ENCODE measurements around the gene RPS10. TPM values are rescaled to one million over a fixed set of nuclear protein-coding genes. Genes with fewer than 3 reads are reported as not detected.

Gene RPS10
- total RNA-seq (1,000 to 10,000 TPM; 2,689 to 2,757 TPM), polyA plus RNA-seq (1,000 to 10,000 TPM; 1,588 to 1,682 TPM)

GRCh38 chr6:34425498-34426410 lies at the start of gene RPS10:
TSS of gene RPS10 (minus strand) at chr6:34426069. CDS start at chr6:34425221, 848 bp downstream.
- no peaks in the 10 kb centered on the region for H3K27me3 ChIP-seq (ENCODE audit: insufficient read depth, low read length)
- no peaks in the 10 kb centered on the region for H3K9me3 Mint-ChIP-seq
- DNase-seq: peak; percentile 85 to 90 (median 87)
- no peaks in the 10 kb centered on the region for H3K9me3 ChIP-seq (ENCODE audit: control insufficient read depth in 1 of 2, low read length in 2 of 2)
- peaks cover 32% of the 10 kb centered on the region for H3K36me3 ChIP-seq (ENCODE audit: insufficient read depth, low read length)
- H3K4me1 ChIP-seq (ENCODE audit: insufficient read depth, low read length): peaks cover 30% of the 10 kb centered on the region
- peak within 1 kb of the TSS; percentile 96 to 99 (median 97) for H3K27ac Mint-ChIP-seq
- peak within 1 kb of the TSS; percentile 94 for H3K27ac ChIP-seq (ENCODE audit: low read depth, low read length)
- ChIA-PET POLR2A (ENCODE audit: partially characterized antibody) (interaction anchor here (0.6 to 2.8 kb wide), 16 partner anchors 10 to 1462 kb away, joined by 3 to 19 read pairs (median 4); partner anchors contain the start of genes GRM4, HMGA1, NUDT3 and SMIM29), CTCF (ENCODE audit: partially characterized antibody) (interaction anchor here (1.2 to 4.1 kb wide), 5 partner anchors 10 to 262 kb away, joined by 3 to 12 read pairs (median 11); partner anchors contain the start of gene SMIM29)
- H3K4me3 Mint-ChIP-seq: peak within 1 kb of the TSS; percentile 97 to 99 (median 98)
- intact Hi-C loops (cut with micrococcal nuclease): loop anchor here (1.0 to 2.0 kb wide), 3 partner anchors 33 to 637 kb away; partner anchors contain the start of genes LEMD2, NUDT3 and SMIM29
- peaks cover 25 to 40% of the 10 kb centered on the region in 2 donors for H3K36me3 Mint-ChIP-seq
- H3K4me1 Mint-ChIP-seq: peaks cover 16 to 42% (median 32%) of the 10 kb centered on the region in 4 donors
- H3K27me3 Mint-ChIP-seq: no peaks in the 10 kb centered on the region
- H3K4me3 ChIP-seq (ENCODE audit: low read length in 2 of 2): peak within 1 kb of the TSS; percentile 80 to 95

GRCh38 chr6:34475238-34475682 lies 49.4 kb upstream of the RPS10 start:
- intact Hi-C loops (cut with micrococcal nuclease): no loop called here
- no peak overlapping the region for H3K4me3 Mint-ChIP-seq

GRCh38 chr6:34474754-34475153 lies 48.9 kb upstream of the RPS10 start:
- Mint-ChIP-seq H3K4me3 (no peak overlapping the region), H3K4me1 (no peaks in the 10 kb centered on the region), H3K9me3 (peaks cover 0 to 6% (median under 1%) of the 10 kb centered on the region in 8 donors), H3K27ac (peak overlapping the region in 1 of 7 donors; percentile 52), H3K27me3 (no peaks in the 10 kb centered on the region), H3K36me3 (no peaks in the 10 kb centered on the region)
- Histone ChIP-seq H3K4me1 (ENCODE audit: insufficient read depth, low read length) (no peaks in the 10 kb centered on the region), H3K9me3 (ENCODE audit: control insufficient read depth in 1 of 2, low read length in 2 of 2) (no peaks in the 10 kb centered on the region), H3K4me3 (ENCODE audit: low read length in 2 of 2) (no peak overlapping the region), H3K36me3 (ENCODE audit: insufficient read depth, low read length) (no peaks in the 10 kb centered on the region), H3K27ac (ENCODE audit: low read depth, low read length) (no peak overlapping the region), H3K27me3 (ENCODE audit: insufficient read depth, low read length) (no peaks in the 10 kb centered on the region)
- intact Hi-C loops (cut with micrococcal nuclease): no loop called here
- CTCF ChIA-PET (ENCODE audit: partially characterized antibody): interaction anchor here (1.4 kb wide), 1 partner anchor 52 kb away, joined by 4 read pairs; no protein-coding TSS in a partner anchor
- POLR2A ChIA-PET (ENCODE audit: partially characterized antibody): interaction anchor here (0.6 kb wide), 1 partner anchor 49 kb away, joined by 3 read pairs; the partner anchor contains the start of gene RPS10
- DNase-seq: no peak

More at GRCh38 chr6:34475238-34475682, 49.4 kb upstream of the RPS10 start:
- H3K36me3 ChIP-seq (ENCODE audit: insufficient read depth, low read length): no peaks in the 10 kb centered on the region
- H3K4me1 Mint-ChIP-seq: no peaks in the 10 kb centered on the region
- no peaks in the 10 kb centered on the region for H3K4me1 ChIP-seq (ENCODE audit: insufficient read depth, low read length)
- H3K4me3 ChIP-seq (ENCODE audit: low read length in 2 of 2): no peak overlapping the region
- H3K9me3 ChIP-seq (ENCODE audit: control insufficient read depth in 1 of 2, low read length in 2 of 2): no peaks in the 10 kb centered on the region
- DNase-seq: no peak
- no peaks in the 10 kb centered on the region for H3K27me3 Mint-ChIP-seq
- H3K27ac ChIP-seq (ENCODE audit: low read depth, low read length): no peak overlapping the region
- peaks cover 0 to 6% (median under 1%) of the 10 kb centered on the region in 8 donors for H3K9me3 Mint-ChIP-seq
- H3K27me3 ChIP-seq (ENCODE audit: insufficient read depth, low read length): no peaks in the 10 kb centered on the region
- POLR2A ChIA-PET (ENCODE audit: partially characterized antibody): no interaction called here
- CTCF ChIA-PET (ENCODE audit: partially characterized antibody): interaction anchor here (1.4 to 1.6 kb wide), 2 partner anchors 16 to 52 kb away, joined by 3 to 4 read pairs; no protein-coding TSS in a partner anchor
- H3K27ac Mint-ChIP-seq: no peak overlapping the region
- no peaks in the 10 kb centered on the region for H3K36me3 Mint-ChIP-seq

- H3K4me3 Mint-ChIP-seq: no peak overlapping the region
- Histone ChIP-seq H3K9me3 (ENCODE audit: control insufficient read depth in 1 of 2, low read length in 2 of 2) (no peaks in the 10 kb centered on the region), H3K4me3 (ENCODE audit: low read length in 2 of 2) (no peak overlapping the region), H3K27me3 (ENCODE audit: insufficient read depth, low read length) (no peaks in the 10 kb centered on the region), H3K36me3 (ENCODE audit: insufficient read depth, low read length) (no peaks in the 10 kb centered on the region), H3K4me1 (ENCODE audit: insufficient read depth, low read length) (no peaks in the 10 kb centered on the region), H3K27ac (ENCODE audit: low read depth, low read length) (no peak overlapping the region)
- H3K9me3 Mint-ChIP-seq: peaks cover 0 to 6% (median under 1%) of the 10 kb centered on the region in 8 donors
- intact Hi-C loops (cut with micrococcal nuclease): no loop called here
- no peaks in the 10 kb centered on the region for H3K36me3 Mint-ChIP-seq
- no peaks in the 10 kb centered on the region for H3K4me1 Mint-ChIP-seq
- no peak for DNase-seq
- ChIA-PET POLR2A (ENCODE audit: partially characterized antibody) (interaction anchor here (0.6 kb wide), 1 partner anchor 48 kb away, joined by 3 read pairs; the partner anchor contains the start of gene RPS10), CTCF (ENCODE audit: partially characterized antibody) (no interaction called here)
- no peak overlapping the region for H3K27ac Mint-ChIP-seq
- H3K27me3 Mint-ChIP-seq: no peaks in the 10 kb centered on the region
Observed at GRCh38 chr6:34473967-34474366, 48.1 kb upstream of the RPS10 start.

- no peaks in the 10 kb centered on the region for H3K36me3 ChIP-seq (ENCODE audit: insufficient read depth, low read length)
- Mint-ChIP-seq H3K27ac (no peak overlapping the region), H3K9me3 (peaks cover 0 to 6% (median under 1%) of the 10 kb centered on the region in 8 donors), H3K4me3 (no peak overlapping the region), H3K4me1 (no peaks in the 10 kb centered on the region), H3K36me3 (no peaks in the 10 kb centered on the region), H3K27me3 (no peaks in the 10 kb centered on the region)
- H3K4me3 ChIP-seq (ENCODE audit: low read length in 2 of 2): no peak overlapping the region
- ChIA-PET POLR2A (ENCODE audit: partially characterized antibody) (no interaction called here), CTCF (ENCODE audit: partially characterized antibody) (interaction anchor here (0.9 to 1.6 kb wide), 2 partner anchors 12 to 137 kb away, joined by 3 to 4 read pairs; no protein-coding TSS in a partner anchor)
- DNase-seq: no peak
- no peak overlapping the region for H3K27ac ChIP-seq (ENCODE audit: low read depth, low read length)
- H3K9me3 ChIP-seq (ENCODE audit: control insufficient read depth in 1 of 2, low read length in 2 of 2): no peaks in the 10 kb centered on the region
- intact Hi-C loops (cut with micrococcal nuclease): no loop called here
- H3K27me3 ChIP-seq (ENCODE audit: insufficient read depth, low read length): no peaks in the 10 kb centered on the region
- no peaks in the 10 kb centered on the region for H3K4me1 ChIP-seq (ENCODE audit: insufficient read depth, low read length)
Observed at GRCh38 chr6:34472425-34472824, 46.6 kb upstream of the RPS10 start.

GRCh38 chr6:34469499-34469898 lies 43.6 kb upstream of the RPS10 start:
- Histone ChIP-seq H3K27ac (ENCODE audit: low read depth, low read length) (no peak overlapping the region), H3K27me3 (ENCODE audit: insufficient read depth, low read length) (peaks cover 9% of the 10 kb centered on the region), H3K9me3 (ENCODE audit: control insufficient read depth in 1 of 2, low read length in 2 of 2) (no peaks in the 10 kb centered on the region), H3K36me3 (ENCODE audit: insufficient read depth, low read length) (no peaks in the 10 kb centered on the region), H3K4me1 (ENCODE audit: insufficient read depth, low read length) (peaks cover 4% of the 10 kb centered on the region), H3K4me3 (ENCODE audit: low read length in 2 of 2) (no peak overlapping the region)
- H3K4me3 Mint-ChIP-seq: no peak overlapping the region
- peaks cover 0 to 6% (median 0%) of the 10 kb centered on the region in 8 donors for H3K9me3 Mint-ChIP-seq
- no peaks in the 10 kb centered on the region for H3K36me3 Mint-ChIP-seq
- peaks cover 8 to 9% of the 10 kb centered on the region in 2 donors for H3K27me3 Mint-ChIP-seq
- intact Hi-C loops (cut with micrococcal nuclease): no loop called here
- peaks cover 2 to 6% (median 4%) of the 10 kb centered on the region in 4 donors for H3K4me1 Mint-ChIP-seq
- CTCF ChIA-PET (ENCODE audit: partially characterized antibody): interaction anchor here (1.5 kb wide), 1 partner anchor 11 kb away, joined by 4 read pairs; no protein-coding TSS in a partner anchor
- no peak for DNase-seq
- H3K27ac Mint-ChIP-seq: no peak overlapping the region
- POLR2A ChIA-PET (ENCODE audit: partially characterized antibody): no interaction called here

Measured in CD4-positive, alpha-beta memory T cell (primary cell).